Ovary (tissue), 3 donors: ENCODE data around the gene KCNMB3.

Experiments
- CTCF ChIP-seq, 3 donors: fragments of 450-650 bp in 2 of 3; fragments of 200-600 bp in 1 of 3; IDR thresholded peaks; one replicate each; pipeline versions ENCODE4 v1.5.1 to v1.8.0; 2016 to 2022; ENCODE audit warnings: antibody characterized with exemption in 3 of 3, mild to moderate bottlenecking in 1 of 3
- EP300 ChIP-seq: sonication (generic); formaldehyde crosslinking; IDR thresholded peaks from one replicate; pipeline ENCODE4 v1.6.1; 2017; ENCODE audit warnings: antibody characterized with exemption
- donor health status: DM: no; HTN: no; CAD: no.

GRCh38 chr3:179268400-179269051, 17.6 kb upstream of the KCNMB3 start:
- no peak for TF ChIP-seq CTCF (IDR thresholded peaks at IDR 0.05)
- no peak for TF ChIP-seq EP300
